GM12878 (cell line): Measurements from ENCODE around the gene MAGEB17.

Experiments
- CREM ChIP-seq: IDR thresholded peaks from 2 replicates; pipeline ENCODE4 v1.6.1; 2014; ENCODE audit warnings: antibody characterized with exemption, low read depth
- EGR1 ChIP-seq, 2 experiments: IDR thresholded peaks; 1 replicate in 1 of 2; 2 replicates in 1 of 2; pipeline ENCODE4 v1.6.1; 2011 to 2012; ENCODE audit warnings: low read depth in 2 of 2, low read length in 2 of 2, borderline replicate concordance in 1 of 2, mild to moderate bottlenecking in 1 of 2, moderate library complexity in 1 of 2
- EP300 ChIP-seq, 2 experiments: fragments of 150-350 bp in 1 of 2; IDR thresholded peaks; 2 replicates each; pipeline ENCODE4 v1.6.1; 2011 to 2012; ENCODE audit warnings: low read depth in 2 of 2, low read length in 2 of 2, borderline replicate concordance in 1 of 2, improper control_type of control experiment in 1 of 2, inconsistent platforms in 1 of 2; ENCODE audit not compliant: control insufficient read depth in 1 of 2
- FOS ChIP-seq: IDR thresholded peaks from 3 replicates; pipeline ENCODE4 v1.6.1; 2011; ENCODE audit warnings: borderline replicate concordance; ENCODE audit not compliant: insufficient read length; ENCODE audit errors: extremely low read depth
- GABPA ChIP-seq: IDR thresholded peaks from 2 replicates; pipeline ENCODE4 v1.6.1; 2014; ENCODE audit warnings: antibody characterized with exemption, low read depth, mild to moderate bottlenecking, inconsistent platforms
- MXI1 ChIP-seq: fragments of 150-350 bp; IDR thresholded peaks from 2 replicates; pipeline ENCODE4 v1.6.1; 2011; ENCODE audit warnings: low read depth, mild to moderate bottlenecking, inconsistent platforms, low read length, improper control_type of control experiment
- NR2F1 ChIP-seq: fragments of 450-650 bp; conservative IDR thresholded peaks from 2 replicates; pipeline ENCODE4 v1.6.1; 2017; ENCODE audit warnings: mild to moderate bottlenecking
- POLR2A ChIP-seq: IDR thresholded peaks from 2 replicates; pipeline ENCODE4 v1.6.1; 2011; ENCODE audit warnings: low read depth, mild to moderate bottlenecking, low read length
- SIN3A ChIP-seq: IDR thresholded peaks from 2 replicates; pipeline ENCODE4 v1.6.1; 2012; ENCODE audit warnings: low read depth, low read length, improper control_type of control experiment
- TF ChIP-seq, protein P1 (sequence below), 3 experiments: IDR thresholded peaks in 2 of 3; conservative IDR thresholded peaks in 1 of 3; 2 replicates each; pipeline ENCODE4 v1.5.1; 2011; ENCODE audit warnings: low read depth in 3 of 3, low read length in 3 of 3, mild to moderate bottlenecking in 3 of 3, control low read depth in 2 of 3, moderate library complexity in 2 of 3, inconsistent platforms in 1 of 3, mixed read lengths in 1 of 3; ENCODE audit not compliant: control insufficient read depth in 2 of 3, insufficient read depth in 1 of 3; ENCODE audit errors: extremely low read depth in 1 of 3
- TF ChIP-seq, protein P2 (sequence below): IDR thresholded peaks from 2 replicates; pipeline ENCODE4 v1.6.1; 2012; ENCODE audit warnings: improper control_type of control experiment, low read depth, low read length; ENCODE audit not compliant: insufficient replicate concordance
- TF ChIP-seq, protein P3 (sequence below): IDR thresholded peaks from 2 replicates; pipeline ENCODE4 v1.6.1; 2011; ENCODE audit warnings: low read depth, low read length, improper control_type of control experiment, borderline replicate concordance

DNA sequence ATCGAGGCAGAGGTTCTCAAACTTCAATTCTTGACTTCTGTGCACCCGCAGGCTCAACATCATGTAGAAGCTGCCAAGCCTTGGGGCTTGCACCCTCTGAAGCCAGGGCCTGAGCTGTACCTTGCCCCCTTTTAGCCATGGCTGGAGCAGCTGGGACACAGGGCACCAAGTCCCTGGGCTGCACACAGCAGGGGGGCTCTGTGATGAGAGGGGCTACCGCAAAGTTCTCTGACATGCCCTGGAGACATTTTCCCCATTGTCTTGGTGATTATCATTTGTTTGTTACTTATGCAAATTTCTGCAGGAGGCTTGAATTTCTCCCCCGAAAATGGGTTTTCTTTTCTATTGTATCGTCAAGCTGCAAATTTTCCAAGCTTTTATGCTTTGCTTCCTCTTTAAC is 4.9 kb upstream of the MAGEB17 start:
- TF ChIP-seq, protein P1, sequence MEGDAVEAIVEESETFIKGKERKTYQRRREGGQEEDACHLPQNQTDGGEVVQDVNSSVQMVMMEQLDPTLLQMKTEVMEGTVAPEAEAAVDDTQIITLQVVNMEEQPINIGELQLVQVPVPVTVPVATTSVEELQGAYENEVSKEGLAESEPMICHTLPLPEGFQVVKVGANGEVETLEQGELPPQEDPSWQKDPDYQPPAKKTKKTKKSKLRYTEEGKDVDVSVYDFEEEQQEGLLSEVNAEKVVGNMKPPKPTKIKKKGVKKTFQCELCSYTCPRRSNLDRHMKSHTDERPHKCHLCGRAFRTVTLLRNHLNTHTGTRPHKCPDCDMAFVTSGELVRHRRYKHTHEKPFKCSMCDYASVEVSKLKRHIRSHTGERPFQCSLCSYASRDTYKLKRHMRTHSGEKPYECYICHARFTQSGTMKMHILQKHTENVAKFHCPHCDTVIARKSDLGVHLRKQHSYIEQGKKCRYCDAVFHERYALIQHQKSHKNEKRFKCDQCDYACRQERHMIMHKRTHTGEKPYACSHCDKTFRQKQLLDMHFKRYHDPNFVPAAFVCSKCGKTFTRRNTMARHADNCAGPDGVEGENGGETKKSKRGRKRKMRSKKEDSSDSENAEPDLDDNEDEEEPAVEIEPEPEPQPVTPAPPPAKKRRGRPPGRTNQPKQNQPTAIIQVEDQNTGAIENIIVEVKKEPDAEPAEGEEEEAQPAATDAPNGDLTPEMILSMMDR (IDR thresholded peaks at IDR 0.05 in 2 of 3, conservative IDR thresholded peaks at IDR 0.05 in 1 of 3; ENCODE audit: control insufficient read depth in 2 of 3, extremely low read depth in 1 of 3, insufficient read depth in 1 of 3, low read depth in 3 of 3, low read length in 3 of 3) = no peak
- no peak for TF ChIP-seq CREM
- no peak for TF ChIP-seq EGR1 (IDR thresholded peaks at IDR 0.05; ENCODE audit: borderline replicate concordance in 1 of 2, low read depth in 2 of 2, low read length in 2 of 2)
- TF ChIP-seq MXI1 = no peak
- TF ChIP-seq GABPA = no peak
- TF ChIP-seq POLR2A = no peak
- TF ChIP-seq, protein P2, sequence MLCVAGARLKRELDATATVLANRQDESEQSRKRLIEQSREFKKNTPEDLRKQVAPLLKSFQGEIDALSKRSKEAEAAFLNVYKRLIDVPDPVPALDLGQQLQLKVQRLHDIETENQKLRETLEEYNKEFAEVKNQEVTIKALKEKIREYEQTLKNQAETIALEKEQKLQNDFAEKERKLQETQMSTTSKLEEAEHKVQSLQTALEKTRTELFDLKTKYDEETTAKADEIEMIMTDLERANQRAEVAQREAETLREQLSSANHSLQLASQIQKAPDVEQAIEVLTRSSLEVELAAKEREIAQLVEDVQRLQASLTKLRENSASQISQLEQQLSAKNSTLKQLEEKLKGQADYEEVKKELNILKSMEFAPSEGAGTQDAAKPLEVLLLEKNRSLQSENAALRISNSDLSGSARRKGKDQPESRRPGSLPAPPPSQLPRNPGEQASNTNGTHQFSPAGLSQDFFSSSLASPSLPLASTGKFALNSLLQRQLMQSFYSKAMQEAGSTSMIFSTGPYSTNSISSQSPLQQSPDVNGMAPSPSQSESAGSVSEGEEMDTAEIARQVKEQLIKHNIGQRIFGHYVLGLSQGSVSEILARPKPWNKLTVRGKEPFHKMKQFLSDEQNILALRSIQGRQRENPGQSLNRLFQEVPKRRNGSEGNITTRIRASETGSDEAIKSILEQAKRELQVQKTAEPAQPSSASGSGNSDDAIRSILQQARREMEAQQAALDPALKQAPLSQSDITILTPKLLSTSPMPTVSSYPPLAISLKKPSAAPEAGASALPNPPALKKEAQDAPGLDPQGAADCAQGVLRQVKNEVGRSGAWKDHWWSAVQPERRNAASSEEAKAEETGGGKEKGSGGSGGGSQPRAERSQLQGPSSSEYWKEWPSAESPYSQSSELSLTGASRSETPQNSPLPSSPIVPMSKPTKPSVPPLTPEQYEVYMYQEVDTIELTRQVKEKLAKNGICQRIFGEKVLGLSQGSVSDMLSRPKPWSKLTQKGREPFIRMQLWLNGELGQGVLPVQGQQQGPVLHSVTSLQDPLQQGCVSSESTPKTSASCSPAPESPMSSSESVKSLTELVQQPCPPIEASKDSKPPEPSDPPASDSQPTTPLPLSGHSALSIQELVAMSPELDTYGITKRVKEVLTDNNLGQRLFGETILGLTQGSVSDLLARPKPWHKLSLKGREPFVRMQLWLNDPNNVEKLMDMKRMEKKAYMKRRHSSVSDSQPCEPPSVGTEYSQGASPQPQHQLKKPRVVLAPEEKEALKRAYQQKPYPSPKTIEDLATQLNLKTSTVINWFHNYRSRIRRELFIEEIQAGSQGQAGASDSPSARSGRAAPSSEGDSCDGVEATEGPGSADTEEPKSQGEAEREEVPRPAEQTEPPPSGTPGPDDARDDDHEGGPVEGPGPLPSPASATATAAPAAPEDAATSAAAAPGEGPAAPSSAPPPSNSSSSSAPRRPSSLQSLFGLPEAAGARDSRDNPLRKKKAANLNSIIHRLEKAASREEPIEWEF = no peak
- TF ChIP-seq EP300 (IDR thresholded peaks at IDR 0.05; ENCODE audit: borderline replicate concordance in 1 of 2, control insufficient read depth in 1 of 2, low read depth in 2 of 2, low read length in 2 of 2) = no peak
- no peak for TF ChIP-seq SIN3A
- TF ChIP-seq NR2F1 = no peak
- TF ChIP-seq FOS = no peak
- TF ChIP-seq, protein P3, sequence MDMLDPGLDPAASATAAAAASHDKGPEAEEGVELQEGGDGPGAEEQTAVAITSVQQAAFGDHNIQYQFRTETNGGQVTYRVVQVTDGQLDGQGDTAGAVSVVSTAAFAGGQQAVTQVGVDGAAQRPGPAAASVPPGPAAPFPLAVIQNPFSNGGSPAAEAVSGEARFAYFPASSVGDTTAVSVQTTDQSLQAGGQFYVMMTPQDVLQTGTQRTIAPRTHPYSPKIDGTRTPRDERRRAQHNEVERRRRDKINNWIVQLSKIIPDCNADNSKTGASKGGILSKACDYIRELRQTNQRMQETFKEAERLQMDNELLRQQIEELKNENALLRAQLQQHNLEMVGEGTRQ = no peak
